ENCODE results near the gene GTSE1. TPM values are rescaled to one million over a fixed set of nuclear protein-coding genes. Genes with fewer than 3 reads are reported as not detected.

Gene GTSE1
- total RNA-seq, 1 donor from 2014 or later = 0.95 TPM

- CTCF ChIA-PET = no interaction called here
- POLR2A ChIA-PET = no interaction called here
- no peak overlapping the region for H3K4me3 Mint-ChIP-seq
Observed at GRCh38 chr22:46378426-46379065, 81.9 kb downstream of the GTSE1 start.

DNA sequence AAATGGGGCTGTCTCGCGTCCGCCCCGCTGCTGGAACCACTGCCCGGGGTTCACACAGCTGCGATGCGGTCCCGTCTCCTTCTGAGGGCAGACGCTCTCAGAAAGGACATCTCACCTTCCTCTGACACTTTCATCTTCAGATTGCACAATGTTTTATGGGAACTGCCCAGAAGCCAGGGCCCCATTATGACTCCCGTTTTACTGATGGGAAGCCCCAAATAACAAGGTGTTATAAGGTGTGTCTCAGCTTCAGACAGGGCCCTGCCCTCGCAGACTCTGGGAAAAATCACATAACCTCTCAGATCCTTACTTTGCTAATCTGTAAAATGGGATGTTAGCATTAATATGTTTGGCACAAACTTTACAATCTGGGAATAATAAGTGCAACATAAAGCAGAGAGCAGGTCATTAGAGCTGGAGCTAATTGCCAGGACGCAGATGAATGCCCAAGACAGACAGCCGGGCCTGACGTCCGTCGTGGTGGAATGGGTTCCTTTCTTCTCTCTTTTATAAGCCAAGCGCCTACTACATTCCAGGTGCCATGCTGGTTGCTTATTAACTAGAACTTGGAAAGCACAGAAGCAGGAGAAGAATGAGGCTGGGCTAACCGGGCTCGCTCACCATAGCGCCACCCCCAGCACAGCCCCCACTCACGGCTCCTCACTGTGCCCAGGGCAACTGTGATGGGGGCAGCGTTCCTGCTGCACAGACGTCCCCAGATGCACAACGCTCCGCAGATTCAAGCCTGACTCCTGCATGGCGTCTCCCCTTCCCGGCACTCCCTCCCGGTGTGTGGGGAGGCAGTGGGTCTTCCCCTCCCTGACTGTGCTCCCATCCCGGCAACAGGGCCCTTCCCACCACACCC lies 82.6 kb downstream of the GTSE1 start:
- CTCF ChIA-PET = no interaction called here

More at GRCh38 chr22:46378426-46379065, 81.9 kb downstream of the GTSE1 start:
- intact Hi-C loops (cut with micrococcal nuclease) = no loop called here
- no peak for DNase-seq
- H3K4me1 Mint-ChIP-seq = peaks cover 9% of the 10 kb centered on the region
- ATAC-seq (ENCODE audit: low read depth) = no peak
- H3K9me3 Mint-ChIP-seq = peaks cover 3% of the 10 kb centered on the region
- H3K27me3 Mint-ChIP-seq = peaks cover 3% of the 10 kb centered on the region
- peaks cover 77% of the 10 kb centered on the region for H3K36me3 Mint-ChIP-seq (ENCODE audit: low read depth)
- TF ChIP-seq, protein P1, sequence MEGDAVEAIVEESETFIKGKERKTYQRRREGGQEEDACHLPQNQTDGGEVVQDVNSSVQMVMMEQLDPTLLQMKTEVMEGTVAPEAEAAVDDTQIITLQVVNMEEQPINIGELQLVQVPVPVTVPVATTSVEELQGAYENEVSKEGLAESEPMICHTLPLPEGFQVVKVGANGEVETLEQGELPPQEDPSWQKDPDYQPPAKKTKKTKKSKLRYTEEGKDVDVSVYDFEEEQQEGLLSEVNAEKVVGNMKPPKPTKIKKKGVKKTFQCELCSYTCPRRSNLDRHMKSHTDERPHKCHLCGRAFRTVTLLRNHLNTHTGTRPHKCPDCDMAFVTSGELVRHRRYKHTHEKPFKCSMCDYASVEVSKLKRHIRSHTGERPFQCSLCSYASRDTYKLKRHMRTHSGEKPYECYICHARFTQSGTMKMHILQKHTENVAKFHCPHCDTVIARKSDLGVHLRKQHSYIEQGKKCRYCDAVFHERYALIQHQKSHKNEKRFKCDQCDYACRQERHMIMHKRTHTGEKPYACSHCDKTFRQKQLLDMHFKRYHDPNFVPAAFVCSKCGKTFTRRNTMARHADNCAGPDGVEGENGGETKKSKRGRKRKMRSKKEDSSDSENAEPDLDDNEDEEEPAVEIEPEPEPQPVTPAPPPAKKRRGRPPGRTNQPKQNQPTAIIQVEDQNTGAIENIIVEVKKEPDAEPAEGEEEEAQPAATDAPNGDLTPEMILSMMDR (IDR thresholded peaks at IDR 0.05) = no peak
- H3K27ac Mint-ChIP-seq = no peak overlapping the region

GRCh38 chr22:46380069-46380468 lies 83.4 kb downstream of the GTSE1 start:
- Mint-ChIP-seq H3K4me3 (no peak overlapping the region), H3K27ac (no peak overlapping the region), H3K9me3 (peaks cover 3% of the 10 kb centered on the region), H3K36me3 (ENCODE audit: low read depth) (peaks cover 81% of the 10 kb centered on the region), H3K4me1 (peaks cover 2% of the 10 kb centered on the region), H3K27me3 (peaks cover 3% of the 10 kb centered on the region)
- DNase-seq (no peak), ATAC-seq (ENCODE audit: low read depth) (no peak)
- POLR2A ChIA-PET = no interaction called here
- TF ChIP-seq, protein P1 (IDR thresholded peaks at IDR 0.05) = no peak
- CTCF ChIA-PET = no interaction called here
- intact Hi-C loops (cut with micrococcal nuclease) = no loop called here

More for the DNA sequence above, 82.6 kb downstream of the GTSE1 start:
- no peak for ATAC-seq (ENCODE audit: low read depth)
- H3K9me3 Mint-ChIP-seq = peaks cover 3% of the 10 kb centered on the region
- H3K4me1 Mint-ChIP-seq = peaks cover 4% of the 10 kb centered on the region
- H3K27me3 Mint-ChIP-seq = peaks cover 3% of the 10 kb centered on the region
- peaks cover 79% of the 10 kb centered on the region for H3K36me3 Mint-ChIP-seq (ENCODE audit: low read depth)
- TF ChIP-seq, protein P1 (IDR thresholded peaks at IDR 0.05) = no peak
- H3K27ac Mint-ChIP-seq = no peak overlapping the region
- POLR2A ChIA-PET = no interaction called here
- H3K4me3 Mint-ChIP-seq = no peak overlapping the region
- DNase-seq = no peak
- intact Hi-C loops (cut with micrococcal nuclease) = no loop called here

Other genes starting within 250 kb of the GTSE1 start
- gene PPARA, start 146.3 kb upstream of the GTSE1 start, total RNA-seq = 17.7 and 23.0 TPM in 2 replicates
- gene CDPF1, start 46.6 kb upstream of the GTSE1 start, total RNA-seq = 10.3 and 14.3 TPM in 2 replicates
- not detected in 2 replicates for gene PKDREJ, start 33.5 kb upstream of the GTSE1 start, total RNA-seq
- 9.8 and 11.8 TPM in 2 replicates for gene TTC38, start 28.9 kb upstream of the GTSE1 start, total RNA-seq
- gene TRMU, start 38.8 kb downstream of the GTSE1 start, total RNA-seq = 52.2 and 60.0 TPM in 2 replicates
- gene CELSR1, start 240.8 kb downstream of the GTSE1 start, total RNA-seq = 9.0 and 12.3 TPM in 2 replicates

All from activated B cell treated with CpG ODN at 0.5 μM for 24 hours (primary cell).